ENCODE data around the gene CLEC3B. TPM values are rescaled to one million over a fixed set of nuclear protein-coding genes. Genes with fewer than 3 reads are reported as not detected.

Gene CLEC3B
- total and polyA plus RNA-seq, 2 of the 8 experiments (the other 6 are each of a cell fraction or from before 2014, with no cell fraction given), result 0.32 TPM; not detected in 1

DNA sequence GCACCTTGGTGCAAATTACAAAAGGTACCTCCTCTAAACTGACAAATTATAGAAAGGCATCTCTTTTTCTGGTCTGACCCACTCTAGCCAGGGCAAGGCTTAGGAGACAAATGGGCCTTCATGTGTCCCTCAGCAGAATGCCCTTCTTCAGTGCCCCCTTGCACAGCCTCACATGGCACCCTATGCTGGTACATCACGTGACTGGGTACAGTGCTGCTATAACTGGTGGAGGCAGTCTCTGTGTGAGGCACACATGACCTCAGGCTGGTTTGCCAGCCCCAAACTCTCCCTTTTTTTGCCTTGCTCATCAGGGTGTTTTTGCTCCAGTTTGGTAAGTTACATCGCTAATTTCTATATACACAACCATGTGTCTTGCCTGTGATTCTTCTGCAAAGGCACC is 3.1 kb downstream of the CLEC3B start:
- H4K20me1 ChIP-seq (replicated peaks in 1 of 2; ENCODE audit: control insufficient read depth in 1 of 2, insufficient read depth in 2 of 2, low read length in 2 of 2), result peaks cover 0 to 2% of the 10 kb centered on the region in 2 experiments
- CTCF ChIA-PET (ENCODE audit: partially characterized antibody), result interaction anchor here (0.9 to 3.1 kb wide), 4 partner anchors 8 to 181 kb away, joined by 3 to 15 read pairs (median 6); no protein-coding TSS in a partner anchor
- no peak for TF ChIP-seq MAX (IDR thresholded peaks at IDR 0.05)
- no peak for TF ChIP-seq ASH2L (IDR thresholded peaks at IDR 0.05; ENCODE audit: low read length)
- no peak for TF ChIP-seq TAF7 (optimal IDR thresholded peaks at IDR 0.05; ENCODE audit: borderline replicate concordance, low read depth, low read length)
- no peak for TF ChIP-seq KDM4A (IDR thresholded peaks at IDR 0.05; ENCODE audit: low read depth, low read length, severe bottlenecking)
- no peak for TF ChIP-seq CTBP2 (IDR thresholded peaks at IDR 0.05; ENCODE audit: borderline replicate concordance, insufficient read depth, insufficient read length, low read length)
- no peak for TF ChIP-seq YY1 (IDR thresholded peaks at IDR 0.05; ENCODE audit: low read depth, low read length)
- no peak for TF ChIP-seq KDM5A (IDR thresholded peaks at IDR 0.05; ENCODE audit: low read length)
- no peak for TF ChIP-seq CHD2 (IDR thresholded peaks at IDR 0.05; ENCODE audit: low read length)
- TF ChIP-seq CBX5 (IDR thresholded peaks at IDR 0.05; ENCODE audit: low read depth, low read length), result no peak
- TF ChIP-seq RAD21 (IDR thresholded peaks at IDR 0.05 in 1 of 2, conservative IDR thresholded peaks at IDR 0.05 in 1 of 2; ENCODE audit: low read depth in 2 of 2, low read length in 2 of 2), result no peak
- TF ChIP-seq, protein P1, sequence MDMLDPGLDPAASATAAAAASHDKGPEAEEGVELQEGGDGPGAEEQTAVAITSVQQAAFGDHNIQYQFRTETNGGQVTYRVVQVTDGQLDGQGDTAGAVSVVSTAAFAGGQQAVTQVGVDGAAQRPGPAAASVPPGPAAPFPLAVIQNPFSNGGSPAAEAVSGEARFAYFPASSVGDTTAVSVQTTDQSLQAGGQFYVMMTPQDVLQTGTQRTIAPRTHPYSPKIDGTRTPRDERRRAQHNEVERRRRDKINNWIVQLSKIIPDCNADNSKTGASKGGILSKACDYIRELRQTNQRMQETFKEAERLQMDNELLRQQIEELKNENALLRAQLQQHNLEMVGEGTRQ (IDR thresholded peaks at IDR 0.05; ENCODE audit: low read length), result no peak
- TF ChIP-seq POLR2AphosphoS5 (IDR thresholded peaks at IDR 0.05; ENCODE audit: low read depth, low read length), result no peak
- TF ChIP-seq HDAC6 (IDR thresholded peaks at IDR 0.05; ENCODE audit: low read depth, low read length), result no peak

More for the DNA sequence above, 3.1 kb downstream of the CLEC3B start:
- H3K4me1 ChIP-seq (replicated peaks in 1 of 4; ENCODE audit: control insufficient read depth in 3 of 4, insufficient read depth in 4 of 4, low read length in 3 of 4), result no peaks in the 10 kb centered on the region; a peak in 3 of 7 replicates
- H3K79me2 ChIP-seq (ENCODE audit: control insufficient read depth in 1 of 2, insufficient read depth in 2 of 2, low read length in 2 of 2), result no peaks in the 10 kb centered on the region
- no peak overlapping the region for H3K4me3 ChIP-seq (ENCODE audit: extremely low read depth in 1 of 4, insufficient read depth in 2 of 4, low read depth in 3 of 4, low read length in 4 of 4)
- no peak overlapping the region for H3K56ac ChIP-seq (replicated peaks; ENCODE audit: insufficient read length, low read depth, low read length)
- FAIRE-seq (no peak), DNase-seq (ENCODE audit: low read depth in 1 of 2, low spot score in 2 of 2) (no peak)
- no peak overlapping the region for H3K14ac ChIP-seq (ENCODE audit: insufficient read length)
- H4K91ac ChIP-seq (replicated peaks; ENCODE audit: insufficient read length, low read length), result no peak overlapping the region
- H2BK15ac ChIP-seq (ENCODE audit: low read length), result no peak overlapping the region
- H2BK120ac ChIP-seq (replicated peaks; ENCODE audit: low read depth, low read length), result no peak overlapping the region
- H3K9me3 ChIP-seq (ENCODE audit: insufficient read depth in 2 of 2, low read depth in 1 of 2, low read length in 1 of 2), result no peaks in the 10 kb centered on the region
- no peak overlapping the region for H2AFZ ChIP-seq (ENCODE audit: low read length)
- no peak overlapping the region for H2BK20ac ChIP-seq (ENCODE audit: low read length)
- H4K5ac ChIP-seq (ENCODE audit: insufficient read length, low read depth, low read length), result no peak overlapping the region
- POLR2A ChIA-PET (ENCODE audit: partially characterized antibody), result no interaction called here
- no peak overlapping the region for H3K4me2 ChIP-seq (ENCODE audit: insufficient read depth in 1 of 2, low read depth in 2 of 2, low read length in 2 of 2)
- no peak overlapping the region for H3K9ac ChIP-seq (replicated peaks in 1 of 4; ENCODE audit: extremely low read depth in 1 of 4, low read depth in 3 of 4, low read length in 3 of 4)
- no peak overlapping the region for H2BK12ac ChIP-seq (ENCODE audit: low read depth, low read length)
- H2AK5ac ChIP-seq (ENCODE audit: low read depth, low read length), result no peak overlapping the region
- no peak overlapping the region for H4K8ac ChIP-seq (ENCODE audit: extremely low read depth, insufficient read depth, low read length)
- H3K27me3 ChIP-seq (replicated peaks in 1 of 4; ENCODE audit: control insufficient read depth in 3 of 4, extremely low read depth in 1 of 4, insufficient read depth in 3 of 4, low read length in 3 of 4), result peaks cover 0 to 6% (median 3%) of the 10 kb centered on the region in 4 experiments; a peak in 3 of 7 replicates
- no peak overlapping the region for H3K18ac ChIP-seq (ENCODE audit: extremely low read depth, low read length)
- H3K27ac ChIP-seq (ENCODE audit: low read depth, low read length), result no peak overlapping the region
- no peak overlapping the region for H3K23ac ChIP-seq (ENCODE audit: insufficient read length)
- no peaks in the 10 kb centered on the region for H3K36me3 ChIP-seq (ENCODE audit: control insufficient read depth in 2 of 4, insufficient read depth in 4 of 4, low read length in 3 of 4)
- H2BK5ac ChIP-seq (ENCODE audit: low read depth, low read length), result no peak overlapping the region
- whole genome bisulfite sequencing, 2 experiments (ENCODE audit: extremely low coverage in 1 of 2, insufficient coverage in 1 of 2, insufficient read length in 1 of 2, insufficient replicate concordance in 2 of 2, low coverage in 1 of 2, low lambda C conversion rate in 2 of 2, missing lambda C conversion rate in 1 of 2), result 87% methylated on average over 2 of the region's 2 CpGs; no CpG with 5 or more reads in 1 of the 2 experiments
- no peaks in the 10 kb centered on the region for H3K79me1 ChIP-seq (ENCODE audit: low read depth, low read length)
- H3K23me2 ChIP-seq (ENCODE audit: low read depth, low read length), result no peaks in the 10 kb centered on the region
- H3K4ac ChIP-seq (replicated peaks; ENCODE audit: insufficient read length, low read depth, low read length), result no peak overlapping the region
